ENCODE measurements around the gene MME.

The MME gene

GRCh38 chr3:155046935-155047334 lies 33.2 kb upstream of the MME start:
- no peak for TF ChIP-seq CTCF (IDR thresholded peaks at IDR 0.05)

GRCh38 chr3:155047672-155048071 lies 32.4 kb upstream of the MME start:
- TF ChIP-seq CTCF (IDR thresholded peaks at IDR 0.05) = no peak

GRCh38 chr3:155049959-155050358 lies 30.2 kb upstream of the MME start:
- TF ChIP-seq CTCF (IDR thresholded peaks at IDR 0.05) = no peak

- no peak for TF ChIP-seq CTCF (IDR thresholded peaks at IDR 0.05)
Measured at GRCh38 chr3:155052470-155052869, 27.6 kb upstream of the MME start.

GRCh38 chr3:155053756-155054155 lies 26.4 kb upstream of the MME start:
- TF ChIP-seq CTCF (IDR thresholded peaks at IDR 0.05) = no peak

GRCh38 chr3:155064920-155065319 lies 15.2 kb upstream of the MME start:
- TF ChIP-seq CTCF (IDR thresholded peaks at IDR 0.05) = no peak

- TF ChIP-seq CTCF (IDR thresholded peaks at IDR 0.05) = no peak
Measured at GRCh38 chr3:155065537-155065936, 14.6 kb upstream of the MME start.

- no peak for TF ChIP-seq CTCF (IDR thresholded peaks at IDR 0.05)
Measured at GRCh38 chr3:155069729-155070128, 10.4 kb upstream of the MME start.

Measured in LNCAP (cell line).